ENCODE measurements around the gene ADAMTS4. TPM values are rescaled to one million over a fixed set of nuclear protein-coding genes. Genes with fewer than 3 reads are reported as not detected.

The ADAMTS4 gene, protein sequence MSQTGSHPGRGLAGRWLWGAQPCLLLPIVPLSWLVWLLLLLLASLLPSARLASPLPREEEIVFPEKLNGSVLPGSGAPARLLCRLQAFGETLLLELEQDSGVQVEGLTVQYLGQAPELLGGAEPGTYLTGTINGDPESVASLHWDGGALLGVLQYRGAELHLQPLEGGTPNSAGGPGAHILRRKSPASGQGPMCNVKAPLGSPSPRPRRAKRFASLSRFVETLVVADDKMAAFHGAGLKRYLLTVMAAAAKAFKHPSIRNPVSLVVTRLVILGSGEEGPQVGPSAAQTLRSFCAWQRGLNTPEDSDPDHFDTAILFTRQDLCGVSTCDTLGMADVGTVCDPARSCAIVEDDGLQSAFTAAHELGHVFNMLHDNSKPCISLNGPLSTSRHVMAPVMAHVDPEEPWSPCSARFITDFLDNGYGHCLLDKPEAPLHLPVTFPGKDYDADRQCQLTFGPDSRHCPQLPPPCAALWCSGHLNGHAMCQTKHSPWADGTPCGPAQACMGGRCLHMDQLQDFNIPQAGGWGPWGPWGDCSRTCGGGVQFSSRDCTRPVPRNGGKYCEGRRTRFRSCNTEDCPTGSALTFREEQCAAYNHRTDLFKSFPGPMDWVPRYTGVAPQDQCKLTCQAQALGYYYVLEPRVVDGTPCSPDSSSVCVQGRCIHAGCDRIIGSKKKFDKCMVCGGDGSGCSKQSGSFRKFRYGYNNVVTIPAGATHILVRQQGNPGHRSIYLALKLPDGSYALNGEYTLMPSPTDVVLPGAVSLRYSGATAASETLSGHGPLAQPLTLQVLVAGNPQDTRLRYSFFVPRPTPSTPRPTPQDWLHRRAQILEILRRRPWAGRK
- 6.8 to 9.9 TPM (median 9.2 TPM) in 3 replicates for total RNA-seq

DNA sequence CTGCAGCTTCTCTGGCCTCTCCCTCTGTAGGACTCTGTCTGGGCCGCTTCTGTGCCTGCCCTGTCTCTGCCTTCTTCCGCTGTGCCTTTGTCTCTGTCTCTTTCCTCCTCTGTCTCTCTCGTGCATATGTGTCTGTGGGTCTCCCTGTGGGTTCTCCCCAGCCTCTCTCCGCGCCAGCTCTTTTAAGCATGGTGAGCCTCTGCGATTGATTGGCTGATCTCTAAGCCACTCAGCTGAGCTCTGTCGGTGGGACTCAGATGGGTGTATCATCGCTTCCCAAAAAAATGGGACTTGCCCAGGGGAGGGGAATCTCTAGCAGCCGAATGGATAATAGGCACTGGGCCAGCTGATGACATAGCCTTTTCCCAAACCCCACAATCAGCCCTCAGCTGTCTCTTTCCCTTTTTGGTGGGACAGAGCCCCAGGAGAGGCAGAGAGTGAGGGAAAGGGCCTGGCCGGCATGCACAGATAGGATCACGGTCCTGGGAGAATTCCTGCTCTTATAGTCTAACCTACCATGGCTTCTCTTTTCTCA lies at the start of gene ADAMTS4:
Gene ADAMTS4 (minus strand): TSS at position 158 of the 535 bp plus-strand sequence. CDS start 427 bp downstream, outside the sequence.
- Mint-ChIP-seq H3K36me3 (peaks cover 3% of the 10 kb centered on the region), H3K27me3 (ENCODE audit: low read depth) (no peaks in the 10 kb centered on the region), H3K4me3 (peak within 1 kb of the TSS; percentile 62), H3K4me1 (peaks cover 53% of the 10 kb centered on the region), H3K9me3 (no peaks in the 10 kb centered on the region), H3K27ac (peak within 1 kb of the TSS; percentile 92)
- TF ChIP-seq, protein P1, sequence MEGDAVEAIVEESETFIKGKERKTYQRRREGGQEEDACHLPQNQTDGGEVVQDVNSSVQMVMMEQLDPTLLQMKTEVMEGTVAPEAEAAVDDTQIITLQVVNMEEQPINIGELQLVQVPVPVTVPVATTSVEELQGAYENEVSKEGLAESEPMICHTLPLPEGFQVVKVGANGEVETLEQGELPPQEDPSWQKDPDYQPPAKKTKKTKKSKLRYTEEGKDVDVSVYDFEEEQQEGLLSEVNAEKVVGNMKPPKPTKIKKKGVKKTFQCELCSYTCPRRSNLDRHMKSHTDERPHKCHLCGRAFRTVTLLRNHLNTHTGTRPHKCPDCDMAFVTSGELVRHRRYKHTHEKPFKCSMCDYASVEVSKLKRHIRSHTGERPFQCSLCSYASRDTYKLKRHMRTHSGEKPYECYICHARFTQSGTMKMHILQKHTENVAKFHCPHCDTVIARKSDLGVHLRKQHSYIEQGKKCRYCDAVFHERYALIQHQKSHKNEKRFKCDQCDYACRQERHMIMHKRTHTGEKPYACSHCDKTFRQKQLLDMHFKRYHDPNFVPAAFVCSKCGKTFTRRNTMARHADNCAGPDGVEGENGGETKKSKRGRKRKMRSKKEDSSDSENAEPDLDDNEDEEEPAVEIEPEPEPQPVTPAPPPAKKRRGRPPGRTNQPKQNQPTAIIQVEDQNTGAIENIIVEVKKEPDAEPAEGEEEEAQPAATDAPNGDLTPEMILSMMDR (IDR thresholded peaks at IDR 0.05; ENCODE audit: unreplicated experiment): no peak
- no peak for DNase-seq (ENCODE audit: low spot score in 2 of 2, unreplicated experiment in 2 of 2)

DNA sequence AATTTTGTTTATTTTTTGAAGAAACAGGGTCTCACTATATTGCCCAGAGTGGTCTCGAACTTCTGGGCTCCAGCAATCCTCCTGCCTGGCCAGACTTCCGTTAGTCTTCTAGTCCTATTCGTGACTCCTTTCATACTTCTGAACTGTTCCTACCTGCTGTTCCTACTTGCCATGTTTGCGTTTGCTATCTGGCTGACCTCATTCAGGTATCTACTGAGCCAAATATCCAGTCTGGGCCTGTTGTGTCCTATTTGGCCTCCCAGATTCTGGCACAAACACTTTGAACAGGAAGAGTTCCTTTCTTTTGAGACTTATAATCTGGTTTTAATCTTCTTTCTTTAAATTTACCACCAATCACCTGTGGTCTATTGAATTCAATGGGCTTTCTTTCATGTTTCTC lies 46.0 kb upstream of the ADAMTS4 start:
- TF ChIP-seq, protein P1 (IDR thresholded peaks at IDR 0.05; ENCODE audit: unreplicated experiment): no peak
- no peak overlapping the region for H3K27ac Mint-ChIP-seq
- no peak overlapping the region for H3K4me3 Mint-ChIP-seq

DNA sequence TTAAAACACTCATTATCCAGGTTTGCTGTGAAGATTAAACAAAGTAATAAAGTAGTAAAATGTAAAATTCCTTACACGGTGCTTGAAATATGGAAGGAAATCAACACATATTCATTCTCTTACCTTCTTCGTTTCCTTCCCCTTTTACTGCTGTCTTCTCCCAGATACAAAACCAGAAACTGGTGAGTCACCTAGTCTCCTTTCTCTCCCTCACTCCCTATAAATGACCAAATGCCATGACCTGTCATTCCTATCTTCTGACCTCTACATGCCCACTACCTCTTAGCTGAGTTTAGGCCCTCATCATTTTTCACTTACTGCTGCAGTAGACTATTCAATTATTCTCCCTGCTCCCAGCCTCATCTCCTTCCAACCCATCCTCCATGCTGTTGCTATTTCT lies 43.5 kb upstream of the ADAMTS4 start:
- Mint-ChIP-seq H3K4me3 (no peak overlapping the region), H3K27ac (no peak overlapping the region), H3K4me1 (no peaks in the 10 kb centered on the region), H3K27me3 (ENCODE audit: low read depth) (no peaks in the 10 kb centered on the region), H3K9me3 (no peaks in the 10 kb centered on the region), H3K36me3 (no peaks in the 10 kb centered on the region)
- TF ChIP-seq, protein P1 (IDR thresholded peaks at IDR 0.05; ENCODE audit: unreplicated experiment): no peak
- DNase-seq (ENCODE audit: low spot score in 2 of 2, unreplicated experiment in 2 of 2): no peak

More for the DNA sequence above, 46.0 kb upstream of the ADAMTS4 start:
- DNase-seq (ENCODE audit: low spot score in 2 of 2, unreplicated experiment in 2 of 2): no peak
- Mint-ChIP-seq H3K9me3 (peaks cover 3% of the 10 kb centered on the region), H3K4me1 (no peaks in the 10 kb centered on the region), H3K27me3 (ENCODE audit: low read depth) (no peaks in the 10 kb centered on the region), H3K36me3 (no peaks in the 10 kb centered on the region)

DNA sequence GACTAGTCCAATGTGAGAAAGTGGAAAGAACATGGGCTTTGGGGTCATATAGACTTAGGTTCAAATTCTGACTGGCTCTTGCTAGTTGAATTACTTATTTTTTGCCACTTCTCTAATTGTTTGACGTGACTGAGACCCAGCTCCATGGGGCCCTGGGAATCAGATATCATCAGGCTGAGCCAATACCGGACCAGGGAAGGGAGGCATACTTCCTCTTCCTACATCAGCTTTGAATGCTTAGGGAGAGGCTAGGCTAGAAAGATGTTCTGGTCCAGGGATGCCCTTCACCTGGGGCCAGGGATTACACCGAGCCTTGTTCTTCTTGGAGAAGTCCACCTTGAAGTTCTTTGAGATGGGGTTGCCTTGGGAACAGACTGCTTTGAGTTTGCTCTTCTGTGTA lies 42.8 kb upstream of the ADAMTS4 start:
- TF ChIP-seq, protein P1 (IDR thresholded peaks at IDR 0.05; ENCODE audit: unreplicated experiment): no peak
- Mint-ChIP-seq H3K4me3 (no peak overlapping the region), H3K27ac (no peak overlapping the region), H3K27me3 (ENCODE audit: low read depth) (no peaks in the 10 kb centered on the region), H3K4me1 (no peaks in the 10 kb centered on the region), H3K9me3 (no peaks in the 10 kb centered on the region), H3K36me3 (no peaks in the 10 kb centered on the region)
- no peak for DNase-seq (ENCODE audit: low spot score in 2 of 2, unreplicated experiment in 2 of 2)

DNA sequence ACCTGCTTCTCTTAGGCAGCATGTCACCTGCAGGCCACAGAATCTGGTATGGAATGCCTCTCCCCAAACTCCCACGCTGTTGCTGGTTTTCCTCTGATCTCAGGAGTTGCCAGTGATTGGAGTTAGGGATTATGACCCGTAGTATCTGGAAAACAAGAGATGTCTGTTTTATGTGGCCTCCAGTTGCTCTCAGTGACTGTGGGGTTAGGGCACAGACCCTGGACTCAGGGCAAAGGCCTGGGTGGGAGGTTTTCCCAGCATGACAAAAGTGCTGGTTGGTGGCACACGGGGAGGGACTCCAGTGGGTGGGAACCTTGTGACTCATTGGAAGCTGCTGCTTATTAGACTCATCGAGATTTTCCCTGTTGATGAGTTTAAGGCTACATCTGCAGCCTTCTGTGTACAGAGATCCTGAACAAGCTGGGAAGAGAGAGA lies 39.2 kb upstream of the ADAMTS4 start, which contains the start of gene NR1I3:
Gene NR1I3 (minus strand): TSS at position 165 of the 435 bp plus-strand sequence. CDS start 1,638 bp downstream, outside the sequence.
- DNase-seq (ENCODE audit: low spot score in 2 of 2, unreplicated experiment in 2 of 2): no peak
- Mint-ChIP-seq H3K4me3 (no peak within 1 kb of the TSS), H3K4me1 (no peaks in the 10 kb centered on the region), H3K27ac (no peak within 1 kb of the TSS), H3K9me3 (no peaks in the 10 kb centered on the region), H3K36me3 (no peaks in the 10 kb centered on the region), H3K27me3 (ENCODE audit: low read depth) (no peaks in the 10 kb centered on the region)
- TF ChIP-seq, protein P1 (IDR thresholded peaks at IDR 0.05; ENCODE audit: unreplicated experiment): no peak
